Cardiac fibroblast (primary cell): Measurements from ENCODE around the gene IL17A.

Source experiments
- DNase-seq, 2 donors: peaks; one replicate each; pipeline versions ENCODE4 v3.0.0 to v3.0.0-alpha.2; 2010; ENCODE audit warnings: low read depth in 2 of 2
- H3K4me3 ChIP-seq, 2 donors: replicated peaks in 1 of 2; 1 replicate in 1 of 2; 2 replicates in 1 of 2; pipeline ENCODE4 v1.5.1; 2011; ENCODE audit warnings: low read depth in 2 of 2, low read length in 2 of 2, mild to moderate bottlenecking in 2 of 2, moderate library complexity in 1 of 2
- CTCF ChIP-seq: IDR thresholded peaks from one replicate; pipeline ENCODE4 v1.5.1; 2011; ENCODE audit warnings: low read depth, mild to moderate bottlenecking, low read length, inconsistent platforms

IL17A gene

GRCh38 chr6:52154381-52154780 is 31.8 kb upstream of the IL17A start:
- no peak for DNase-seq
- no peak overlapping the region for H3K4me3 ChIP-seq
- TF ChIP-seq CTCF, result no peak

- TF ChIP-seq CTCF, result no peak
- no peak for DNase-seq
- no peak overlapping the region for H3K4me3 ChIP-seq
These were observed 30.2 kb upstream of the IL17A start for GRCh38 chr6:52155791-52156576.

- no peak for TF ChIP-seq CTCF
- peak in 1 of 2 donors; percentile 14 for DNase-seq
- no peak overlapping the region for H3K4me3 ChIP-seq
These were observed 28.8 kb upstream of the IL17A start for GRCh38 chr6:52157301-52157941.

GRCh38 chr6:52160472-52161104 is 25.6 kb upstream of the IL17A start:
- DNase-seq, result no peak
- H3K4me3 ChIP-seq, result no peak overlapping the region
- TF ChIP-seq CTCF, result no peak

- DNase-seq, result no peak
- H3K4me3 ChIP-seq, result no peak overlapping the region
- no peak for TF ChIP-seq CTCF
These were observed 24.3 kb upstream of the IL17A start for GRCh38 chr6:52161689-52162438.
